Natural killer cell (primary cell): Measurements from ENCODE around the gene LOXL1. TPM values are rescaled to one million over a fixed set of nuclear protein-coding genes. Genes with fewer than 3 reads are reported as not detected.

ENCODE experiments used
- ATAC-seq, 3 donors: fragments of 150-1000 bp in 2 of 3; fragments of 200-7000 bp in 1 of 3; cut with Tn5 transposase; 1 replicate in 1 of 3; 2 replicates in 2 of 3; pipeline ENCODE4 v1.10.0; 2021; ENCODE audit warnings: mild to moderate bottlenecking in 2 of 3, moderate library complexity in 2 of 3
- DNase-seq, 2 donors: peaks; one replicate each; pipeline versions ENCODE4 v3.0.0 to v3.0.0-alpha.2; 2013 to 2021; ENCODE audit warnings: mixed read lengths in 1 of 2
- H3K27ac ChIP-seq: one replicate; pipeline ENCODE4 v1.5.1; 2013; ENCODE audit warnings: mild to moderate bottlenecking, low read length
- H3K27me3 ChIP-seq: one replicate; pipeline ENCODE4 v1.6.1; 2013; ENCODE audit warnings: low read length; ENCODE audit not compliant: control insufficient read depth, insufficient read depth
- H3K36me3 ChIP-seq: one replicate; pipeline ENCODE4 v1.6.1; 2013; ENCODE audit warnings: low read length; ENCODE audit not compliant: control insufficient read depth, insufficient read depth
- H3K4me1 ChIP-seq: one replicate; pipeline ENCODE4 v1.6.1; 2013; ENCODE audit warnings: low read length; ENCODE audit not compliant: control insufficient read depth, insufficient read depth
- H3K4me3 ChIP-seq: one replicate; pipeline ENCODE4 v1.5.1; 2013; ENCODE audit warnings: low read length
- H3K9me3 ChIP-seq: one replicate; pipeline ENCODE4 v1.6.1; 2013; ENCODE audit warnings: low read length; ENCODE audit not compliant: control insufficient read depth, insufficient read depth
- H3K27ac Mint-ChIP-seq, 2 donors: one replicate each; pipeline ENCODE4 v1.8.0; 2022; ENCODE audit warnings: mild to moderate bottlenecking in 2 of 2, mixed read lengths in 2 of 2, moderate library complexity in 1 of 2
- H3K27me3 Mint-ChIP-seq, 2 donors: one replicate each; pipeline ENCODE4 v1.8.0; 2022; ENCODE audit warnings: low read depth in 2 of 2, mixed read lengths in 2 of 2
- H3K36me3 Mint-ChIP-seq: one replicate; pipeline ENCODE4 v1.8.0; 2022; ENCODE audit warnings: mixed read lengths
- H3K4me1 Mint-ChIP-seq, 2 donors: one replicate each; pipeline ENCODE4 v1.8.0; 2022; ENCODE audit warnings: mixed read lengths in 2 of 2
- H3K4me3 Mint-ChIP-seq: one replicate; pipeline ENCODE4 v1.8.0; 2022; ENCODE audit warnings: mild to moderate bottlenecking, moderate library complexity, mixed read lengths
- H3K9me3 Mint-ChIP-seq, 2 donors: one replicate each; pipeline ENCODE4 v1.8.0; 2022; ENCODE audit warnings: mixed read lengths in 2 of 2
- CTCF ChIP-seq: fragments of 200-600 bp; IDR thresholded peaks from one replicate; pipeline ENCODE4 v1.8.0; 2022; ENCODE audit warnings: antibody characterized with exemption
- WGBS: methylation state at CpG from one replicate; pipeline ENCODE4 v1.1.7; 2013; ENCODE audit warnings: missing lambda C conversion rate; ENCODE audit not compliant: insufficient coverage; 5-methylcytosine and 5-hydroxymethylcytosine counted together
- intact Hi-C: fragments of 100-400 bp; cut with micrococcal nuclease; formaldehyde crosslinking; loops from one replicate; pipeline ENCODE4 v1.14.2; 2022
- total RNA-seq, 4 donors: library from RNA; stranded (reverse); fragments of 120-200 nt in 1 of 4; gene quantifications; one replicate each; pipeline versions ENCODE4 v1.2.3 to v1.2.4, GENCODE V29; 2013 to 2022

LOXL1 gene
- total RNA-seq, 3 donors from 2014 or later (not counting 1 experiment from before 2014, with no cell fraction given) = 1.1 to 1.4 (median 1.3) TPM

GRCh38 chr15:73941871-73942635, 15.8 kb downstream of the LOXL1 start:
- DNase-seq (peak in 1 of 2 donors; percentile 32), ATAC-seq (peak in 1 of 3 donors; percentile 30)
- Mint-ChIP-seq H3K4me3 (no peak overlapping the region), H3K27me3 (peaks cover 0 to 2% of the 10 kb centered on the region in 2 donors), H3K9me3 (no peaks in the 10 kb centered on the region), H3K4me1 (peaks cover 6 to 13% of the 10 kb centered on the region in 2 donors), H3K27ac (peak overlapping the region in 1 of 2 donors; percentile 47), H3K36me3 (no peaks in the 10 kb centered on the region)
- intact Hi-C loops = no loop called here
- Histone ChIP-seq H3K27me3 (no peaks in the 10 kb centered on the region), H3K36me3 (no peaks in the 10 kb centered on the region), H3K9me3 (no peaks in the 10 kb centered on the region), H3K27ac (no peak overlapping the region), H3K4me3 (no peak overlapping the region), H3K4me1 (peaks cover 17% of the 10 kb centered on the region)
- 51% methylated on average over 10 of the region's 10 CpGs for WGBS
- no peak for TF ChIP-seq CTCF

DNA sequence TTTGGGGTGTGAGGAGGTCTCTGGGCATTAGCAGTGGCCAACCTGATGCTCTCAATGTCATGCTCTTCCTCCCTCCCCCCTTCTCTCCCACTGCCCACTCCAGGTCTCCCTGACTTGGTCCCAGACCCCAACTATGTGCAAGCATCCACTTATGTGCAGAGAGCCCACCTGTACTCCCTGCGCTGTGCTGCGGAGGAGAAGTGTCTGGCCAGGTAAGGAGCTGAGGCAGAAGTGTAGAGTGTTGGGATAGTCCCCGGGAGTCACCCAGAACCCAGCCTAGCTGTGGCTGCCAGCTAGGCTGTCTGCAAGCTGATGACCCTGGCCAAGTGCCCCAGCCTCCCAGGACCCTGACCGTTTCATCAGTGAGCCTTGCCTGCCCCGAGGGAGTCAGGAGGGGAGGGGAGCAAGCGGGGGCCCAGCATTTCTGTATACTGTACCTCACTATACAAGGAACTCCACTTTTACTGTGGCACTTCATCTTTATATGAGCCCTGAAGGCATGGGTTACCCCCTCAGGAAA, 16.5 kb downstream of the LOXL1 start:
- Histone ChIP-seq H3K36me3 (no peaks in the 10 kb centered on the region), H3K4me1 (peaks cover 17% of the 10 kb centered on the region), H3K27me3 (no peaks in the 10 kb centered on the region), H3K9me3 (no peaks in the 10 kb centered on the region), H3K27ac (no peak overlapping the region), H3K4me3 (no peak overlapping the region)
- TF ChIP-seq CTCF = no peak
- Mint-ChIP-seq H3K4me3 (no peak overlapping the region), H3K9me3 (no peaks in the 10 kb centered on the region), H3K36me3 (no peaks in the 10 kb centered on the region), H3K27ac (no peak overlapping the region), H3K4me1 (peaks cover 6 to 13% of the 10 kb centered on the region in 2 donors), H3K27me3 (peaks cover 0 to 2% of the 10 kb centered on the region in 2 donors)
- ATAC-seq (no peak), DNase-seq (no peak)
- 93% methylated on average over 5 of the region's 6 CpGs for WGBS
- intact Hi-C loops = no loop called here

GRCh38 chr15:73944161-73945129, 18.2 kb downstream of the LOXL1 start:
- Mint-ChIP-seq H3K36me3 (no peaks in the 10 kb centered on the region), H3K4me1 (peaks cover 6 to 13% of the 10 kb centered on the region in 2 donors), H3K27me3 (peaks cover 0 to 2% of the 10 kb centered on the region in 2 donors), H3K9me3 (no peaks in the 10 kb centered on the region), H3K4me3 (no peak overlapping the region), H3K27ac (no peak overlapping the region)
- H3K4me3 ChIP-seq = no peak overlapping the region
- no peak overlapping the region for H3K27ac ChIP-seq
- no peak for DNase-seq
- ATAC-seq = no peak
- 80% methylated on average over 12 of the region's 13 CpGs for WGBS
- no peaks in the 10 kb centered on the region for H3K36me3 ChIP-seq
- no peaks in the 10 kb centered on the region for H3K9me3 ChIP-seq
- no peak for TF ChIP-seq CTCF
- intact Hi-C loops = no loop called here
- peaks cover 17% of the 10 kb centered on the region for H3K4me1 ChIP-seq
- no peaks in the 10 kb centered on the region for H3K27me3 ChIP-seq
